Measurements from ENCODE around the gene LRRC3. TPM values are rescaled to one million over a fixed set of nuclear protein-coding genes. Genes with fewer than 3 reads are reported as not detected.

Gene LRRC3
- total and polyA plus RNA-seq, 2 donors from 2014 or later: 0.60 to 1.4 TPM

GRCh38 chr21:44466996-44467858 is 11.9 kb downstream of the LRRC3 start:
- no peaks in the 10 kb centered on the region for H3K36me3 ChIP-seq (ENCODE audit: control insufficient read depth in 2 of 3, insufficient read depth in 3 of 3, low read length in 3 of 3)
- H3K4me3 ChIP-seq (ENCODE audit: low read length in 3 of 3): no peak overlapping the region
- H3K27me3 ChIP-seq (ENCODE audit: control insufficient read depth, insufficient read depth, low read length): no peaks in the 10 kb centered on the region
- no peak for TF ChIP-seq CTCF (IDR thresholded peaks at IDR 0.05; ENCODE audit: borderline replicate concordance, extremely low read depth, insufficient read depth)
- no peak overlapping the region for H3K9ac ChIP-seq (ENCODE audit: low read length in 3 of 3)
- H3K4me1 ChIP-seq (ENCODE audit: control insufficient read depth in 2 of 3, insufficient read depth in 2 of 3, low read depth in 1 of 3, low read length in 3 of 3): no peaks in the 10 kb centered on the region
- H3K27ac ChIP-seq (ENCODE audit: low read depth in 2 of 2, low read length in 2 of 2): no peak overlapping the region
- no peaks in the 10 kb centered on the region for H3K9me3 ChIP-seq (ENCODE audit: control insufficient read depth in 2 of 3, insufficient read depth in 1 of 3, low read length in 3 of 3)
- no peak for DNase-seq
- FAIRE-seq: no peak
- intact Hi-C loops (cut with DNase I): no loop called here

- Histone ChIP-seq H3K4me3 (ENCODE audit: low read length in 3 of 3) (no peak overlapping the region), H3K9ac (ENCODE audit: low read length in 3 of 3) (no peak overlapping the region), H3K4me1 (ENCODE audit: control insufficient read depth in 2 of 3, insufficient read depth in 2 of 3, low read depth in 1 of 3, low read length in 3 of 3) (no peaks in the 10 kb centered on the region), H3K27ac (ENCODE audit: low read depth in 2 of 2, low read length in 2 of 2) (no peak overlapping the region), H3K27me3 (ENCODE audit: control insufficient read depth, insufficient read depth, low read length) (no peaks in the 10 kb centered on the region), H3K36me3 (ENCODE audit: control insufficient read depth in 2 of 3, insufficient read depth in 3 of 3, low read length in 3 of 3) (no peaks in the 10 kb centered on the region), H3K9me3 (ENCODE audit: control insufficient read depth in 2 of 3, insufficient read depth in 1 of 3, low read length in 3 of 3) (no peaks in the 10 kb centered on the region)
- FAIRE-seq (no peak), DNase-seq (no peak)
- intact Hi-C loops (cut with DNase I): no loop called here
- no peak for TF ChIP-seq CTCF (IDR thresholded peaks at IDR 0.05; ENCODE audit: borderline replicate concordance, extremely low read depth, insufficient read depth)
These were observed 12.5 kb downstream of the LRRC3 start for GRCh38 chr21:44467859-44468195.

- intact Hi-C loops (cut with DNase I): no loop called here
- H3K27ac ChIP-seq (ENCODE audit: low read depth in 2 of 2, low read length in 2 of 2): no peak overlapping the region
- no peaks in the 10 kb centered on the region for H3K27me3 ChIP-seq (ENCODE audit: control insufficient read depth, insufficient read depth, low read length)
- no peak overlapping the region for H3K9ac ChIP-seq (ENCODE audit: low read length in 3 of 3)
- DNase-seq (no peak), FAIRE-seq (no peak)
- H3K4me3 ChIP-seq (ENCODE audit: low read length in 3 of 3): no peak overlapping the region
- H3K36me3 ChIP-seq (ENCODE audit: control insufficient read depth in 2 of 3, insufficient read depth in 3 of 3, low read length in 3 of 3): no peaks in the 10 kb centered on the region
- H3K4me1 ChIP-seq (ENCODE audit: control insufficient read depth in 2 of 3, insufficient read depth in 2 of 3, low read depth in 1 of 3, low read length in 3 of 3): no peaks in the 10 kb centered on the region
- no peaks in the 10 kb centered on the region for H3K9me3 ChIP-seq (ENCODE audit: control insufficient read depth in 2 of 3, insufficient read depth in 1 of 3, low read length in 3 of 3)
- no peak for TF ChIP-seq CTCF (IDR thresholded peaks at IDR 0.05; ENCODE audit: borderline replicate concordance, extremely low read depth, insufficient read depth)
These were observed 16.0 kb downstream of the LRRC3 start for GRCh38 chr21:44471341-44471740.
